ENCODE data around the gene WIPF1.

DNA sequence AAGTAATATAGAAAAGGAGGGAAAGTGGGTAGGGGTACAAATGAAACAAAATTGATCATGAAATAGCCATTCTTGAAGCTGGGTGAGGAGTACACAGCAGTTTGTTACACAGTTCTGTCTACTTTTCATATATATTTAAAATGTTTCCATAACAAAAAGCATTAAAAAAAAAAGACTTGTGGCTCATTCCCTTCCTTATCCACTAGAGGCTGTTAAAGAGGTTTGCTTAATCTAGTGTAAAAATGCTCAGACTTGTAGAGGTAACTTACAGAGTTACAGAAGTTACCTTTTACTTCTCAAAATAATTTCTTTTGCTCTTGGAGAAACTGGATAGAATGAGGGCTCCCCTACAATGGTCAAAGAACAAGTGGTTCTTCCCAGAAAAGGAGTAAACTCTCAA is 8.1 kb upstream of the WIPF1 start:
- TF ChIP-seq EZH2 (IDR thresholded peaks at IDR 0.05; ENCODE audit: borderline replicate concordance, insufficient read depth, low read length, poor library complexity, severe bottlenecking): no peak
- TF ChIP-seq, protein P1, sequence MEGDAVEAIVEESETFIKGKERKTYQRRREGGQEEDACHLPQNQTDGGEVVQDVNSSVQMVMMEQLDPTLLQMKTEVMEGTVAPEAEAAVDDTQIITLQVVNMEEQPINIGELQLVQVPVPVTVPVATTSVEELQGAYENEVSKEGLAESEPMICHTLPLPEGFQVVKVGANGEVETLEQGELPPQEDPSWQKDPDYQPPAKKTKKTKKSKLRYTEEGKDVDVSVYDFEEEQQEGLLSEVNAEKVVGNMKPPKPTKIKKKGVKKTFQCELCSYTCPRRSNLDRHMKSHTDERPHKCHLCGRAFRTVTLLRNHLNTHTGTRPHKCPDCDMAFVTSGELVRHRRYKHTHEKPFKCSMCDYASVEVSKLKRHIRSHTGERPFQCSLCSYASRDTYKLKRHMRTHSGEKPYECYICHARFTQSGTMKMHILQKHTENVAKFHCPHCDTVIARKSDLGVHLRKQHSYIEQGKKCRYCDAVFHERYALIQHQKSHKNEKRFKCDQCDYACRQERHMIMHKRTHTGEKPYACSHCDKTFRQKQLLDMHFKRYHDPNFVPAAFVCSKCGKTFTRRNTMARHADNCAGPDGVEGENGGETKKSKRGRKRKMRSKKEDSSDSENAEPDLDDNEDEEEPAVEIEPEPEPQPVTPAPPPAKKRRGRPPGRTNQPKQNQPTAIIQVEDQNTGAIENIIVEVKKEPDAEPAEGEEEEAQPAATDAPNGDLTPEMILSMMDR (IDR thresholded peaks at IDR 0.05; ENCODE audit: poor library complexity, severe bottlenecking): no peak
- no peak for TF ChIP-seq POLR2AphosphoS5 (IDR thresholded peaks at IDR 0.05)
- TF ChIP-seq MXI1 (conservative IDR thresholded peaks at IDR 0.05; ENCODE audit: poor library complexity, severe bottlenecking): no peak
- no peak for TF ChIP-seq SMC3 (conservative IDR thresholded peaks at IDR 0.05; ENCODE audit: poor library complexity)
